ENCODE data around the gene RBBP5.

RBBP5 gene

GRCh38 chr1:205075642-205076155 is 46.1 kb downstream of the RBBP5 start:
- DNase-seq (ENCODE audit: low read depth in 2 of 2), result no peak

DNA sequence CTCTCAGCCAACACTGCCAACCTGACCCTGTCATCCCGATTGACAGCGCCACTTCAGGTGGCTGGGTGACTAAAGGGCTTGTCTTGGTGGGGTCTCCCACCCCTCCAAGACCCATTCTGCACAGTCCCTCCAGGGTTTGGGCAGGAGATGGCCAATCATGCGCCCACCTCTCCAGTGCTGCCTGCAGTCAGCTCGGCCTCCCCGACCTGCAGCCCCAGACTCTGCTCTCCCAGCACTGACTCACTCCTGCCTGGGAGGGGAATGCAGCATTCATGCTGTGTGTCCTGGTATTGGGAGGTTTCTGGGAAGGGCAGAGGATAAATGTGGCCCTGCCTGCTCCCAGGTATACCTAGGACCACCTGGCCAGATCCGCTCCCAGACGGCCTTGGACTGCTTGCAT is 47.3 kb downstream of the RBBP5 start:
- no peak for DNase-seq (ENCODE audit: low read depth in 2 of 2)

GRCh38 chr1:205074084-205074483 is 47.7 kb downstream of the RBBP5 start:
- no peak for DNase-seq (ENCODE audit: low read depth in 2 of 2)

GRCh38 chr1:205073511-205073910 is 48.3 kb downstream of the RBBP5 start:
- no peak for DNase-seq (ENCODE audit: low read depth in 2 of 2)

DNA sequence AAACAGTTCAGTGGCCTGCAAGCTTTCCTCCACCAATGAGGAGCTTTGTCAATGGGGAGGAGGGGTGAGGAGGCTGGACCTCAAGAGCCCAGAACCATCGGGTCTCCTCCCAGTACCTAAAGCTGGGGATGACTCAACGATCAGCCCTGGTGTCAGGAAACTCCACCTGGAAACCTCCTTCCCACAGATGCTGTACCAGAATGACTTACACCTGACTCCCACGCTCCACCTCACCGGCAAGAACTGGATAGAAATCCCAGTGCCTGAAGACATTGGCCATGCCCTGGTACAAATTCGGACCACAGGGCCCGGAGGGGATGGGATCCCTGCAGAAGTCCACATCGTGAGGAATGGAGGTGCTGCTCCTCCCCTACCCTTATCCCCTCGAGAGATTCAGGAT is 48.9 kb downstream of the RBBP5 start:
- DNase-seq (ENCODE audit: low read depth in 2 of 2), result no peak

DNA sequence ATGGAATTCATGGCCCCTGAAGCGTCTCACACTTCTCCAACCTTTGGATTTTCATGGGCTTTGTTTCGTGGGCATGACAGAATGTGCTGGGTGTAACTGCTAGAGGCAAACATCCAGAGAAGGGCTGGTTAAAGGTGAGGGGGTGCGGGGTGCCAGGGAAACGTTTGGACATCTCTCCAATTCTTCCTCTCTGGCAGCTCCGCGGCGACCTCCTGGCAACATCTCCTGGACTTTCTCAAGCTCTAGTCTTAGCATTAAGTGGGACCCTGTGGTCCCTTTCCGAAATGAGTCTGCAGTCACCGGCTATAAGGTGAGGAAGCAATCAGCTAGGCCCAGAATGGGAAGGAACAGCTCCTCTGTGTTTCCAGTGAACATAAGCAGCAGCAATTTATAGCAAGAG is 49.5 kb downstream of the RBBP5 start:
- no peak for DNase-seq (ENCODE audit: low read depth in 2 of 2)

GRCh38 chr1:205071801-205072200 is 50.0 kb downstream of the RBBP5 start:
- DNase-seq (ENCODE audit: low read depth in 2 of 2), result no peak

DNA sequence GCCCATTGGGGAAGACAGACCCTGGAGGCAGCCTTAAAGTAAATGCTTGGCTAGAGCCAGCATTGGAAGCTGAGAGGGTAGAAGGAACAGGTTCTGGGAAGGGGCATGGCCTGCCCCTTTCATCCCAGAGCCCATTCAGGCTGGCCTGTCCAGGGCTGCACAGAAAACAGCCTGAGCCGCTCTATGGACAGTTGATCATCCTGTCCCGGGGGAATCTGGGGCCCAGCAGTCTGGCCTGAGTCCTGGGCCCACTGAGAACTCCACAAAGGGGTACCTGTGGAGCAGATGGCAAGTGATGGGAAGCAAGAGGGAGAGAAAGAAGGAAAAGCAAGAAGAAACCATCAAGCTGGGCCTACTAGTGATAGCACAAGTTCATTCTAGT is 50.8 kb downstream of the RBBP5 start:
- DNase-seq (ENCODE audit: low read depth in 2 of 2), result no peak

DNA sequence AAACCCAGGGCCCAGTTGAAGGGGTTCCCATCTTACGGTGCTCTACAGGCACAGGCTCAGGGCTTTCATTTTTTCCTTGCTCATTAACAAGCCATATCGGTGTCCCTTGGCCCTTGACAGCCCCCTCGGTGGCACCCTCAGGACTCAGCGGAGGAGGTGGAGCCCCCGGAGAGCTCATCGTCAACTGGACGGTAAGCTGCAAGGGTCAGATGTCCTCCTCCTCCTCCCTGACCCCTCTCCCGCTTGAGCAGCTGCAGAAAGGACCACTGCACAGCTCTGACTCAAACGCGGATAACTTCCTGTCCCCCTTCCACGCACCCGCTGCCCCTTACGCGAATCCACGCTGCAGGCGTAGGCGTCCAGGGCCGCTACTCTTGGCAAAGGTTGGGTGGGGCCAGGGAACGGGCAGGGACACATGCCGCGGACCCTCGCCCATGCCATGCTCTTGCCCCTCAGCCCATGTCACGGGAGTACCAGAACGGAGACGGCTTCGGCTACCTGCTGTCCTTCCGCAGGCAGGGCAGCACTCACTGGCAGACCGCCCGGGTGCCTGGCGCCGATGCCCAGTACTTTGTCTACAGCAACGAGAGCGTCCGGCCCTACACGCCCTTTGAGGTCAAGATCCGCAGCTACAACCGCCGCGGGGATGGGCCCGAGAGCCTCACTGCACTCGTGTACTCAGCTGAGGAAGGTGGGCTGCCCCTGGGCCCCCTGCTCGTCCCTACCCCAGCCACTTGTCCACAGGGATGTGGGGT is 52.2 kb downstream of the RBBP5 start:
- DNase-seq (ENCODE audit: low read depth in 2 of 2), result no peak

DNA sequence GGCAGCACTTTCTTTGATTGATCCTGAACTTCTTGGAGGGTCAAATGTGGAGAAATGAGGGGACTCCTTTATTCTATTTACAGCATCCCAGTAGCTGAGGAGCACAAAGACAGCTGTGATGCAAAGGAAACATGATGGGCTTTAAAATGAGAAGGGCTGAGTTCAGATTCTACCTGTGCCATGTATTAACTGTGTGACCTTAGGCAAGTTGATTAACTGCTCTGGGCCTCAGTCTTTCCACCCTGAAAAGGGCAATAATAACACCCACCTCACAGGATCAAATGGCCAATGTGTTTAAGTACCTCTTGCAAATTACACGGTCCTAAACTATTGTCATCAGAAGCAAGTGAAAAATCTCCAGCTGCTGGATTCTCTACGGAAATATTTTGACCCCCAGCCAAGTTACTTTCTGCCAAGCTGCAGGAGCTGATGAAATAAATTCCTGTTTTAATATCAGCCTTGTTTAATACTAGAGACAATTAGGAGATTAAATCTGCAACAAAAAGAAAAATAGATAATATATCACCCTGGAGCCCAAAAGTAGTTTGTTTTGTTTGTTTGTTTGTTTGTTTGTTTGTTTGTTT is 53.2 kb downstream of the RBBP5 start:
- no peak for DNase-seq (ENCODE audit: low read depth in 2 of 2)

DNA sequence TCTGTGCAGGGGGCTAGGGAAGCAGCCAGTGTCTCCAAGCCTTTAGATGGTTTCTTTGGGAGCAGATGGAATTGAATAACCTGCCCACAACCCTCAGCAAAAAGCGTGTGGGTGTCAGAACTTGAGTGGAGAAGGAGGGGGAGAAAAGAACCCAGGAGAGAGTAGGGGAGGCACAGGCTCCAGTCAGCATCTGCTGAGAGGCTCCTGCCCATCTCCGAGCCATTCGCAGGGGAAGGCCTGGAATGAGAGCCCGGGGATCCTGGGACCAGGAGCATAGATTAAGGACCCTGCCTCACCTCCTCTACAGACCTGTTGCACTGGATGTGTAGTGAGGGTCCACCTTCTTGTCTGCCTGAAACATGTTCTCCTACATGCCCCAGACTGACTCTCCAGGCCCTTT is 53.8 kb downstream of the RBBP5 start:
- no peak for DNase-seq (ENCODE audit: low read depth in 2 of 2)

GRCh38 chr1:205067031-205067430 is 54.7 kb downstream of the RBBP5 start:
- DNase-seq (ENCODE audit: low read depth in 2 of 2), result no peak

GRCh38 chr1:205066141-205066818 is 55.5 kb downstream of the RBBP5 start:
- no peak for DNase-seq (ENCODE audit: low read depth in 2 of 2)

GRCh38 chr1:205065666-205066065 is 56.1 kb downstream of the RBBP5 start:
- no peak for DNase-seq (ENCODE audit: low read depth in 2 of 2)

DNA sequence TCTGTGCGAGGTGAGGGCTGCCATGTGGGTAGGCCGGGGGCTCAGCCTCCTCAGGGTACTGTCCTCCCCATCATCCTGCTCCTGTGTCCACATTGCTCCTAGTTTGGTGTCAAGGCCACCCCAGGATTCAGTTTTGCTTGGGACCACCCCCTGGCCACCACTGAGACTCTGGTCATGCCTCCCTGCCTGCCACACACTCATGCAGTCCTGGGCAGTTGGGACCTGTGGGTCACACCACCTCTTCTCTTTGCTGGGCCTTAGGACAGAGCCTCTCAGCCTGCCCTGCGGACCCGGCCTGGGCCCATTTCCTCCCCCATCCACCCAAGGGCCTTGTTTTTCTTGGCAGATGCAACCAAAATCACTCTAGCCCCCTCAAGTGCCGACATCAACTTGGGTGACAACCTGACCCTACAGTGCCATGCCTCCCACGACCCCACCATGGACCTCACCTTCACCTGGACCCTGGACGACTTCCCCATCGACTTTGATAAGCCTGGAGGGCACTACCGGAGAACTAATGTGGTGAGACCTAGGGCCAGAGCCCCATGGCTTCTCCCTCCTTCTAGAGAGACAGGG is 56.9 kb downstream of the RBBP5 start:
- no peak for DNase-seq (ENCODE audit: low read depth in 2 of 2)

DNA sequence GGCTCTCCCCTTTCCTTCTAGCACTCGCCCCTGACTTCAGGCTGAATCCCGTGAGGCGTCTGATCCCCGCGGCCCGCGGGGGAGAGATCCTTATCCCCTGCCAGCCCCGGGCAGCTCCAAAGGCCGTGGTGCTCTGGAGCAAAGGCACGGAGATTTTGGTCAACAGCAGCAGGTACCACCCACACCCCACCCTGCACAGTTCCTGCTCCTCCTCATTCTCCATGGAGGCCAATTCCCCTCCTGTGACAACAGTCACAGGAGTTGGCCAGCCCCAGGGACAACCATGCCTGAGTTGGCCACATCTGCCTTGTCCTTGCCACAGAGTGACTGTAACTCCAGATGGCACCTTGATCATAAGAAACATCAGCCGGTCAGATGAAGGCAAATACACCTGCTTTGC is 57.5 kb downstream of the RBBP5 start:
- DNase-seq (ENCODE audit: low read depth in 2 of 2), result no peak

GRCh38 chr1:205062895-205063294 is 58.9 kb downstream of the RBBP5 start:
- no peak for DNase-seq (ENCODE audit: low read depth in 2 of 2)

- no peak for DNase-seq (ENCODE audit: low read depth in 2 of 2)
Measured at GRCh38 chr1:205062319-205062718, 59.5 kb downstream of the RBBP5 start.

DNA sequence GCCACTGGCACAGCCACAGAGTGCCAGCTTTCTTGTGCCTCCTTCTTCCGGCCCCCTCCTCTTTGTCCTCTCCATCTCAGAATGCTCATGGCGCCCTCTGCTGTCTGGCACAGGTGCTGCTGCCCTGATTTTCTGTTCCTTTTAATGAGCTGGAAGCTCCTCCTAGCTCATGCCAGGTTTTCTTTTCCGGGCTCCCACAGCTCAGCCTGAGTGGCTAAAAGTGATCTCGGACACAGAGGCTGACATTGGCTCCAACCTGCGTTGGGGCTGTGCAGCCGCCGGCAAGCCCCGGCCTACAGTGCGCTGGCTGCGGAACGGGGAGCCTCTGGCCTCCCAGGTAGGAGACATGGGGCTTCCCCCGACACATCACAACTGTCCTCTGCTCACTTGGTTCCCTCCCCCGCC is 60.1 kb downstream of the RBBP5 start:
- DNase-seq (ENCODE audit: low read depth in 2 of 2), result peak; percentile 18 to 41

DNA sequence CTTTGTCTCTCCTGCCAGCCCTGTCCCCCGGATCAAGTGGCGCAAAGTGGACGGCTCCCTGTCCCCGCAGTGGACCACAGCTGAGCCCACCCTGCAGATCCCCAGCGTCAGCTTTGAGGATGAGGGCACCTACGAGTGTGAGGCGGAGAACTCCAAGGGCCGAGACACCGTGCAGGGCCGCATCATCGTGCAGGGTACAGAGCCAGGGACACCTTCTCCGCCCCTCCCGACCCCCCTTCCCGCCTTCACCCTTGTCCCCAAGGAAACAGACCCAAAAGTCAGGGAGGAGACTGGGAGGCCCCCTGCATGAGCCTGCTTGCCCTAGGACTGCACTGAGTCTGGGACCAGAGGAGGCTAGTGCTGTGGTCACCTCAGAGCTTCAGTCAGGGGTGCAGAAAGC is 60.6 kb downstream of the RBBP5 start:
- DNase-seq (ENCODE audit: low read depth in 2 of 2), result no peak

GRCh38 chr1:205060746-205061145 is 61.0 kb downstream of the RBBP5 start:
- DNase-seq (ENCODE audit: low read depth in 2 of 2), result no peak

- DNase-seq (ENCODE audit: low read depth in 2 of 2), result no peak
Measured at GRCh38 chr1:205059660-205060059, 62.1 kb downstream of the RBBP5 start.

DNA sequence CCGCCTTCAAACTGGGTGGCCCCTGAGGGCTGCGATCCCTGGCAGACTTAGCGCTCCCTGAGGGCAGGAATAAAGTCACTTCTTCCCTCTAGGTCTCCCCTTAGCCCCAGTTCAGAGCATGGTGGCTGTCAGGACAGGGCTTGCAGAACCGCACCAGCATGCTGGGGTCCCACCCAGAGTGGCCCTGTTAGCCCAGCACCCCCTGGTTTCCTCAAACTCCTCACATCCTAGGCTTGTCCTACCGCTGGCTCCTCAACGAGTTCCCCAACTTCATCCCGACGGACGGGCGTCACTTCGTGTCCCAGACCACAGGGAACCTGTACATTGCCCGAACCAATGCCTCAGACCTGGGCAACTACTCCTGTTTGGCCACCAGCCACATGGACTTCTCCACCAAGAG is 62.9 kb downstream of the RBBP5 start:
- no peak for DNase-seq (ENCODE audit: low read depth in 2 of 2)
